LNCAP (cell line): ENCODE results near the gene SAC3D1.

Experiments used
- CTCF ChIP-seq: fragments of 450-650 bp; IDR thresholded peaks from 2 replicates; pipeline ENCODE4 v1.5.1; 2017; ENCODE audit warnings: mild to moderate bottlenecking

The SAC3D1 gene

GRCh38 chr11:65078151-65078550 lies 37.1 kb downstream of the SAC3D1 start:
- peak; percentile 61 for TF ChIP-seq CTCF

GRCh38 chr11:65078786-65079342 lies 37.9 kb downstream of the SAC3D1 start:
- no peak for TF ChIP-seq CTCF

- TF ChIP-seq CTCF = no peak
These were observed 42.3 kb downstream of the SAC3D1 start for GRCh38 chr11:65083134-65083833.

GRCh38 chr11:65083834-65084597 lies 43.0 kb downstream of the SAC3D1 start, which contains the start of the genes CDCA5 and ZFPL1:
TSS of gene CDCA5 (minus strand) at chr11:65084040. CDS start at chr11:65083978, 62 bp downstream.
TSS of gene ZFPL1 (plus strand) at chr11:65084222. CDS start at chr11:65084699, 477 bp downstream.
- TF ChIP-seq CTCF = no peak

- TF ChIP-seq CTCF = no peak
These were observed 43.8 kb downstream of the SAC3D1 start for GRCh38 chr11:65084598-65085375.

GRCh38 chr11:65085446-65085845 lies 44.4 kb downstream of the SAC3D1 start:
- no peak for TF ChIP-seq CTCF

- TF ChIP-seq CTCF = no peak
These were observed 45.8 kb downstream of the SAC3D1 start for GRCh38 chr11:65086809-65087208.
